GM23248 (cell line): ENCODE data around the gene IGSF21.

Source experiments
- EZH2 ChIP-seq: fragments of 200-600 bp; sonication (generic); IDR thresholded peaks from 2 replicates; pipeline ENCODE4 v1.6.1; 2018; ENCODE audit warnings: antibody characterized with exemption, mild to moderate bottlenecking; ENCODE audit not compliant: insufficient read depth, poor library complexity, severe bottlenecking
- EZH2phosphoT487 ChIP-seq: fragments of 200-600 bp; sonication (generic); IDR thresholded peaks from 2 replicates; pipeline ENCODE4 v1.6.1; 2018; ENCODE audit warnings: antibody characterized with exemption, moderate library complexity, mild to moderate bottlenecking, low read depth; ENCODE audit not compliant: insufficient read depth

DNA sequence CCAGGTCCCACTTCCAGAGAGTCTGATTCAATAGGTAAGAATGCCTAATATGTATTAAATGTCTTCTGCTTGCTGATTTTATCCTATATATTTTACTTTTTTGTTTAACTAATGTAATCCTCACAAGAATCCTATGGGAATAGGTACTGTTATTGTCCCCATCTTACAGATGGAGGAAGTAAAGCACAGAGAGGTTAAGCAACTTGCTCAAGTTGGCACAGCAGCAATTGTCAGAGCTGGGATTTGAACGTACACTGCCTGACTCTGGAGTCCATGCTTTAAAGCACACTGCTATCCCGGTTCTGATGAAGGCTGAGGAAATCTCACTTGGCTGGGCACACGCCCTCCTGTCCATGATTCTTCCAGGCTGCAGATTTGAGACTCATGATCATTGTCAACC lies 62.8 kb downstream of the IGSF21 start:
- TF ChIP-seq EZH2phosphoT487 (no peak), EZH2 (no peak)
